GM18951 (cell line): Measurements from ENCODE around the gene KRTAP4-5.
"Not testable (repeated sequence)": the region's sequence is repeated elsewhere in the genome, so short reads cannot be mapped to it uniquely, and the experiment has no call there.

Experiments
- POLR2A ChIP-seq: IDR thresholded peaks from 4 replicates; pipeline ENCODE4 v1.6.1; 2011; ENCODE audit warnings: mild to moderate bottlenecking; ENCODE audit not compliant: insufficient read length, insufficient read depth; ENCODE audit errors: extremely low read depth
- in situ Hi-C: fragments of 300-500 bp; cut with MboI; formaldehyde crosslinking; loops from one replicate; pipeline ENCODE4 v1.12.0; 2022; ENCODE audit warnings: low sequenced_read_pairs, mixed read lengths, inconsistent platforms; ENCODE audit not compliant: unreplicated experiment

The KRTAP4-5 gene

DNA sequence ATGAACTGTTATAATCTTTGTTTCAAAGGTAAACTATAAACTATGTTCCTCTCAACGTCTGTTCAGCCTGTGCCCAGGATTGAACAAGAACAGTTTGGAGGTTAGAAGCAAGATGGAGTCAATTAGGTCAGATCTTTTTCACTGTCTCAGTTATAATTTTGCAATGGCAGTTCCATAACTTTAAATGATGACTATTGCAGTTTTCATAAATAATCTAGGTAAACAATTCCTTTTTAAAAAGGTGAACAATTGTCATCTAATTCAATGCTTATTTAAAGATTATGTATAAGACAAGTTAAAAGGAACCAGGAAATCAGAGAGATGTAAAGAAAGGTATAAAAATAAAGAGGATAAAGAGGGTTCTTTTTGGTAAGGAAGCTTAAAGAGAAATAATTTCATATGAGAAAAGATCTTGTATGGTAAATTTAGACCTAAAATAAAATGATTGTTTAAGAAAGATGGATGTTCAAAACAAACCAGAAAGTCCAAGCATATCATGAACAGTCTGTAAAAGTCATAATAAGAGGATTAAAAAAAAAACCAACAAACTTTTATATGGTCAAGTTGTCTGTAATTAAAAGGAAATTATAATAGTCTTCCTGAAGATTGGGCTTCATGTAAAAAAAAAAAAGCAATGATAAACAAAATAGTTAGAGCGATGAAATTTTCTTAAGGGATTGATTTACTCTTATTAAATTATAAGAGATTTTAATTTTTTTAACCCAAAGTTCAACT, 38.3 kb downstream of the KRTAP4-5 start:
- in situ Hi-C loops: no loop called here
- no peak for TF ChIP-seq POLR2A

- in situ Hi-C loops: not testable (repeated sequence)
Measured at GRCh38 chr17:41108728-41109386, 40.8 kb downstream of the KRTAP4-5 start.

DNA sequence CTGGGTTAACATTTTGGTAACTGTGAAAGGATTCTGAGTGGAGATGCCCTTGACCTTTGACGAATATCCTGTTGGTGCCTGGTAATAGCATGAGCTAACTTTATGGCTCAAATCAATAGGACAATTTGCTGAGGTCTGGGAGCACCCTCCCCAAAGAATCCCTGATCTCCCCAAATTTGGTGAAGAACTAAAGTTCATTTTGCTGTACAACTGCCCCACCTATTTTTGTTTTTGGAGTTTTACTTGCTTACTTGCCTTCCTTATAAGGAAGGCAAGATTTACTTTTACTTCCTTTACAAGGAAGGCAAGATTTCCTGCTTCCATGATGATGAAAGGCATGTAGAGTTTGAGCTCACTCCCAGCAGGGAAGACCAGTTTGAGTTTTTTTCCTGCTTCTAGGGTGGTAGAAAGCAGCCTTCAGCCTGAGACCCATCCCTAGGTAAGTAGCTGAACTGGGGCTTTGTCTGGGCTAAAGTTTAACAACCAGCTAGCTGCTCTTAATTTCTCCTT, 41.6 kb downstream of the KRTAP4-5 start:
- no peak for TF ChIP-seq POLR2A
- in situ Hi-C loops: no loop called here

- in situ Hi-C loops: not testable (repeated sequence)
Measured at GRCh38 chr17:41105347-41105746, 44.3 kb downstream of the KRTAP4-5 start, which contains the start of gene KRTAP4-9. Gene KRTAP4-9 (plus strand): TSS chr17:41105389. CDS start chr17:41105389, 0 bp downstream.

DNA sequence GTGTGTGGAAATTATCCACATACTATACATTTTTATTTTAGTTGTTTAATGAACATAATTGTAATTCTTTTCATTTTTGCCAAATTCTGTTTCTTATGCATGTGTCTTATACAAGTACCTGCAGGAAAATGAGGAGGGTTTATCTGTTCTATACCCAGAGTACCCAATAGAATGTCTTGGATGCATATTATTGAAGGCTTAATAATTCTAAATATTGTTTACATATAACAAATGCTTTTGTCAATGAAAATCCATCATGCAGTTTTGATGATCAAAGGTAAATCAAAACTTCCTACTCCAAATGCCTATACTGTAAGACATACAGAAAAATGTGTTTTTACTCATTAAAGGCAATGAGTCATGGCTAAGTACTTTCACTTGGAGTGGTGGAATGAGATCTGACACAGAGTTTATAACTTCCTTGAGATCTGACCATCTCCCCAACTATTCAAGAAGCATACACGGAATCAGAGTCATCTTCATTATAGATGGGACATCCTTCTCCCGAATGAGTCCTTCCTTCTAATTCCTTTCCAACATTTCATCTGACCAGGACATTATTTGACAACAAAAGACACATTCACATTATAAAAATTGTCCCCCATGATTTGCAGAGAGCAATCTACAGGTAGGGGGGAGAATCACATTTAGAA, 45.1 kb downstream of the KRTAP4-5 start:
- in situ Hi-C loops: not testable (repeated sequence)

DNA sequence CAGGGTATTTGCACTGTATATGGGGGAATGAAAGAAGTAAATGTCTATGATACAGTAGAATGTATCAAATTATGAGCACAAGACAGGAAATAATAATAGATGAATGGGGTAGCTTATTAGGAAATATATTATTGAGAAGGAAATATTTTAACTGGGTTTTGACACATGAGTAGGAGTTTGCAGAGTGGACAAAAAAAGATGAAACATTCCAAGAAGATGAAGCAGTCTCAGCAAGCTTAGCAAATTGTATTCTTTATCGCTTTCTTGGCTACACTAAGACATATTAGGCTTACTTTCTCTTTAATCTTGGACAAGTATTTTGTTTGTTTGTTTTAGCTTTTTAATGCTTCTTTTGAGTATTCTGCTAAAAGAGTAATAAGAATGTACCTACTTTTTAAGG, 45.7 kb downstream of the KRTAP4-5 start:
- in situ Hi-C loops: no loop called here
- TF ChIP-seq POLR2A: no peak

- TF ChIP-seq POLR2A: no peak
- in situ Hi-C loops: no loop called here
Measured at GRCh38 chr17:41101586-41102259, 47.9 kb downstream of the KRTAP4-5 start, which contains the start of gene KRTAP4-16. Gene KRTAP4-16 (minus strand): TSS chr17:41102209. CDS start chr17:41102209, 0 bp downstream.

DNA sequence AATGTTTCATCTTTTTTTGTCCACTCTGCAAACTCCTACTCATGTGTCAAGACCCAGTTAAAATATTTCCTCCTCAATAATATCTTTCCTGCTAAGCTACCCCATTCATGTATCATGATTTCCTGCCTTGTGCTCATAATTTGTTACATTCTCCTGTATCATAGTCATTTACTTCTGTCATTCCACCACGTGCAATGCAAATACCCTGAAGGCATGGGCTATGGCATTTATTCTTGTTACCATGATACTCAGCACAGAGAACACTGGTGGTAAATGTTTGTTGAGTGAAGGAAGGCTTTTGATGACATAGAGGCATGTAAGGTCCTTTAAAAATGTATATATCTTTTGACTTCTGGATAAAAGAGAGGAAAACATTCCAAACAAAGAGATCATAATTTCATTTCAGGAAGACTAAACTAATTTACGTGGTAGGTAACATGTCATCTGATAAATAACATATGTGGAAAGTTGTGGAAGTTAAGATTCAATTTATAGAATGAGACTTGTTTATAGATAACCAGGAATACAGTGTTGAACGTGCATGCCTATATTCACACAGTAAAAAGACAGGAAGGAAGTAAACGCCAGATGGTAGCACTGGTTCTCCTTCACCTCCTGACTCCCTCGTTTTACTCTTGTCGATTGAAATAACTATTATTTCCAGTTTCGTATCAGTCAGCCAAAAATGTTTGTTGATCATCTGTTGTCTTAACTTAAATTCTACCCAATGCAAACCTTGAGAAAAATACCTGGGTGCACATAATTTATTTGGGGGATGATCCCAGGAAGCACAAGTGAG, 49.7 kb downstream of the KRTAP4-5 start:
- in situ Hi-C loops: not testable (repeated sequence)
